Choroid plexus epithelial cell (primary cell): Measurements from ENCODE around the gene TREML2.

Experiments used
- DNase-seq: peaks from one replicate; pipeline ENCODE4 v3.0.0-alpha.2; 2010; ENCODE audit warnings: low read depth
- H3K4me3 ChIP-seq: 2 replicates; pipeline ENCODE4 v1.5.1; 2011; ENCODE audit warnings: low read depth, mild to moderate bottlenecking, control low read depth, low read length, moderate library complexity
- CTCF ChIP-seq: conservative IDR thresholded peaks from 2 replicates; pipeline ENCODE4 v1.5.1; 2011; ENCODE audit warnings: low read depth, mild to moderate bottlenecking, control low read depth, inconsistent platforms, low read length, moderate library complexity

Gene TREML2

GRCh38 chr6:41160933-41161332, 40.0 kb downstream of the TREML2 start:
- no peak overlapping the region for H3K4me3 ChIP-seq

DNA sequence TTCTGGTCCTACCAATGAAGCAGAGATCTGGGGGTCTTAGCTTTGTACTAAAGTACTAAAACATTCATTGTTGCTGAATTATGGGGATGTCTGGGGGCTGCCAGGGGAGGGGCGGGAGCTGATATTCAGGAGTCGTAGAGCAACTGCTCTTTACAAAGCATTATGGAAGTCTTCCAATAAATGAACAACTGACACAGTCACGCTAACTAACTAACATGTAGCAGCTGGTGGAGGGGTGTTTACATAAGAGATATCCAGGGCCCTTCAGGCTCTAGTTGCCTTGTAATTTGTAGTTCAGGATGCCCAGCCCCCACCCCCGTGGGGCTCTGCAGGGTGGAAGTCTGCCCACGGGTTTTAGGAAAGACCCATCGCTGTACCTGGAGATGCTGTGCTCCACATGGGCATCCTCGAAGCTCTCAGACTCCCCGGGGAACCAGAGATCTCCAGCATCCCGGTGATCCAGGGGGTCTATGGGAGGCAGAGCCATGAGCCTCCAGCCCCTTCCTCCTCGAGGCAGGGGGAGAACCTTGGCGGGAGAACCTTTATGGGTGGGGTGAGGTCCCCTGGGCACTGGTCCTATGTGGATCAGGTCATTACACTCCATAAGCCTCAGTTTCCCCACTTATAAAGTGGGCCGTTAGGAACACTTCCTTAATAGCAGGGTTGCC, 41.4 kb downstream of the TREML2 start:
- TF ChIP-seq CTCF = no peak
- no peak for DNase-seq
- H3K4me3 ChIP-seq = no peak overlapping the region

More at GRCh38 chr6:41160933-41161332, 40.0 kb downstream of the TREML2 start:
- TF ChIP-seq CTCF = no peak
- no peak for DNase-seq

GRCh38 chr6:41157323-41157722, 43.6 kb downstream of the TREML2 start:
- TF ChIP-seq CTCF = no peak
- no peak for DNase-seq

DNA sequence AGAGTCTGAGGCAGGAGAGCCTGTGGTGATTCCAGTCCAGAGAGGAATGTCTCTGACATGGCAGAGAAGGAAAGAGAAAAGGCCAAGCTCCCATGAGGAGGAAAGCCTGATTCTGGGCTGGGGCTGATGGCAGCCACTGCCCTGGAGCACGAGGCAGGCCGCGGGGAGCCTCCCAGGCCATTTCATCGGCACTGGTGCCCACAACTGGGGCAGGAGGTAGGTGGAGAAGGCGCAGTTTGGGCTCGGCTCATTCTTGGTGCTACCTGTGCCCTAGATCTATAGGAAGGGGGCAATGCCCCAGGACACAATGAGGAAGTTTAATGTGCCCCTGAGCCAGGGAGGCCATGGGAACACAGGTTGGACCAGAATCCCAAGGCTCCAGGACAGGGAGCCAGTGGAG, 44.2 kb downstream of the TREML2 start:
- no peak for DNase-seq
- H3K4me3 ChIP-seq = no peak overlapping the region
- no peak for TF ChIP-seq CTCF

More at GRCh38 chr6:41157323-41157722, 43.6 kb downstream of the TREML2 start:
- H3K4me3 ChIP-seq = no peak overlapping the region

DNA sequence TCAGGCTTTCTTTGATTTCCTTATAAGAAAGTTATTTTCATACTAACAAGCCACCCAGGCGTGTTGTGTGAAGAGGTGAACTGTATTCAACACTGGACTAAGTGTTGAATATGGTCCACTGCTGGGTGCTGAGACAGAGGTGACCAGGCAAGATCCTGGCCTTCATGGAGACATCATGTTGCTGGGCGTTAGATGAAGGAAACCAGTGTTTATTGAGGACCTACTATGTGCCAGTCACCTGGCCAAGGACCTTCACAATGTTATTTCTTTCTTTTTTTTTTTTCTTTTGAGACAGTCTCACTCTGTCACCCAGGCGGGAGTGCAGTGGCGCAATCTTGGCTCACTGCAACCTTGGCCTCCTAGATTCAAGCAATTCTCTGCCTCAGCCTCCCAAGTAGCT, 44.9 kb downstream of the TREML2 start:
- DNase-seq = no peak
- no peak for TF ChIP-seq CTCF
- no peak overlapping the region for H3K4me3 ChIP-seq

DNA sequence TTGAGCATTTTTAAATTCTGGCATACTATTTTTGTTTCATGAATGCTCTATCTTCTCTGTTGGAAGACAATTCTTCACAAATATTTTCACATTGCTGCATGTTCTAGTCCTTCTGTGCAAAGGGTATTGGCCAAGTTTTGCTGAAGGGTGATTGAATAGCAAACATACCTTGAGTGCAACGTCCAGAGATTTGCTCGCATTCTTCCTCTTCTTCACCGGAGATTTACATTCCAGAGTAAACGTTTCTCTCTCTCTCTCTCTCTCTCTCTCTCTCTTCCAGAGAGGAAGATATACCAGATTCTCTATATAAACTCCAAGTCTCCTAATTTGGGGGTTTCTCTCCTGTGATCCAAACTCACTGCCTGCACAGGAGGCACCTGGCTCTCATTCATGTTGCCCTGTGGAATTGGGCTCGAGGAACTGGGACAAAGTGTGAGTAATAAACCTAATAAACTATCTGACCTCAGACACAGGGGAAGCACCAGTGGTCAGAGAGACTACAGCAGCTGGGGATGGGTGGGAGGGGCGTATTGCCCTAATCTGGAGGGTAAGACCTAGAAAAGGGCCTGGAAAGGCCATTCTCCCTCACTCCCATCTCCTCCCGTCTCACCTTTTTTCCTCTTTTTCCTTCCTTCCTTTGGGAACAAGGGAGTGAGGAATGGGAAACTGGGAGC, 45.7 kb downstream of the TREML2 start:
- no peak overlapping the region for H3K4me3 ChIP-seq
- TF ChIP-seq CTCF = no peak
- DNase-seq = peak; percentile 67
